Suprapubic skin (tissue), 4 donors: ENCODE results near the gene SREBF1. TPM values are rescaled to one million over a fixed set of nuclear protein-coding genes. Genes with fewer than 3 reads are reported as not detected.

Experiments used
- DNase-seq, 2 donors: peaks; one replicate each; pipeline ENCODE4 v3.0.0-alpha.2; 2019; ENCODE audit warnings: low spot score in 2 of 2
- H3K27ac ChIP-seq: fragments of 200-600 bp; sonication (generic); one replicate; pipeline ENCODE4 v1.5.1; 2019
- H3K27me3 ChIP-seq: fragments of 200-600 bp; sonication (generic); one replicate; pipeline ENCODE4 v1.5.1; 2019
- H3K36me3 ChIP-seq: fragments of 200-600 bp; sonication (generic); one replicate; pipeline ENCODE4 v1.5.1; 2019
- H3K4me1 ChIP-seq: fragments of 200-600 bp; sonication (generic); one replicate; pipeline ENCODE4 v1.5.1; 2019
- H3K4me3 ChIP-seq: fragments of 200-600 bp; sonication (generic); one replicate; pipeline ENCODE4 v1.5.1; 2019; ENCODE audit warnings: mild to moderate bottlenecking
- H3K9me3 ChIP-seq: fragments of 200-600 bp; sonication (generic); one replicate; pipeline ENCODE4 v1.5.1; 2019
- EP300 ChIP-seq: sonication (generic); formaldehyde crosslinking; IDR thresholded peaks from one replicate; pipeline ENCODE4 v1.6.1; 2017; ENCODE audit warnings: antibody characterized with exemption
- POLR2A ChIP-seq, 2 donors: fragments of 450-650 bp; IDR thresholded peaks; one replicate each; pipeline ENCODE4 v1.6.1; 2017; ENCODE audit warnings: antibody characterized with exemption in 2 of 2, mild to moderate bottlenecking in 2 of 2, moderate library complexity in 2 of 2
- POLR2AphosphoS5 ChIP-seq, 3 donors: sonication (generic); formaldehyde crosslinking; IDR thresholded peaks; one replicate each; pipeline ENCODE4 v1.6.1; 2017; ENCODE audit warnings: antibody characterized with exemption in 3 of 3
- WGBS: methylation state at CpG from one replicate; pipeline ENCODE4 v1.1.5; 2018; 5-methylcytosine and 5-hydroxymethylcytosine counted together
- total RNA-seq, 4 donors: library from RNA; depleted of rRNA; stranded (reverse); fragments of >200 nt; gene quantifications; one replicate each; pipeline ENCODE4 v1.1.0, GENCODE V29; 2016
- TF ChIP-seq, protein P1 (sequence below), 2 donors: fragments of 200-600 bp in 1 of 2; fragments of 450-650 bp in 1 of 2; sonication (generic) in 1 of 2; IDR thresholded peaks; one replicate each; pipeline ENCODE4 v1.5.1; 2016 to 2019; ENCODE audit warnings: antibody characterized with exemption in 2 of 2, mild to moderate bottlenecking in 1 of 2, moderate library complexity in 1 of 2

The SREBF1 gene
- total RNA-seq, 4 donors from 2014 or later: 78.1 to 124 (median 91.7) TPM

DNA sequence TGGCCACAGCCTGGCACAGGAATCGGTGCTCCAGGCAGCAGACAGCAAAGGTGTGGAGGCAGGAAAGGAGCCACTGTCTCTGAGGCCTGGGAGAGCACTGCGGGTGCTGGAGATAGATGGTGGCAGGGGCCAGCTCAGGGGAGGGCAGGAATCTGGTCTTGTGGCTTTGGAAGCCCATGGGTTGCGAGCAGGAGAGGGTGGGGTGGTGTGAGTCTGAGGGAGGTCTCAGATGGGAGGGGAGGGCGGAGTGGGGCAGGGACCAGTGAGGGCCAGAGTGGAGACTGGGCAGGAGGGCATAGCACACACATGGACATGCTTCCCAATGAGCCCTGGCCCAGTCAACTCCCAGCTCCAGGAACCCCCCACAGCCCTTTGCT lies 70.1 kb downstream of the SREBF1 start:
- WGBS: 64% methylated on average over 4 of the region's 4 CpGs
- no peak for DNase-seq
- Histone ChIP-seq H3K4me1 (peaks cover 38% of the 10 kb centered on the region), H3K27ac (peak overlapping the region; percentile 32), H3K9me3 (no peaks in the 10 kb centered on the region), H3K36me3 (no peaks in the 10 kb centered on the region), H3K4me3 (no peak overlapping the region), H3K27me3 (no peaks in the 10 kb centered on the region)
- TF ChIP-seq POLR2A (IDR thresholded peaks at IDR 0.05) (no peak), EP300 (no peak), POLR2AphosphoS5 (IDR thresholded peaks at IDR 0.05) (no peak)
- TF ChIP-seq, protein P1, sequence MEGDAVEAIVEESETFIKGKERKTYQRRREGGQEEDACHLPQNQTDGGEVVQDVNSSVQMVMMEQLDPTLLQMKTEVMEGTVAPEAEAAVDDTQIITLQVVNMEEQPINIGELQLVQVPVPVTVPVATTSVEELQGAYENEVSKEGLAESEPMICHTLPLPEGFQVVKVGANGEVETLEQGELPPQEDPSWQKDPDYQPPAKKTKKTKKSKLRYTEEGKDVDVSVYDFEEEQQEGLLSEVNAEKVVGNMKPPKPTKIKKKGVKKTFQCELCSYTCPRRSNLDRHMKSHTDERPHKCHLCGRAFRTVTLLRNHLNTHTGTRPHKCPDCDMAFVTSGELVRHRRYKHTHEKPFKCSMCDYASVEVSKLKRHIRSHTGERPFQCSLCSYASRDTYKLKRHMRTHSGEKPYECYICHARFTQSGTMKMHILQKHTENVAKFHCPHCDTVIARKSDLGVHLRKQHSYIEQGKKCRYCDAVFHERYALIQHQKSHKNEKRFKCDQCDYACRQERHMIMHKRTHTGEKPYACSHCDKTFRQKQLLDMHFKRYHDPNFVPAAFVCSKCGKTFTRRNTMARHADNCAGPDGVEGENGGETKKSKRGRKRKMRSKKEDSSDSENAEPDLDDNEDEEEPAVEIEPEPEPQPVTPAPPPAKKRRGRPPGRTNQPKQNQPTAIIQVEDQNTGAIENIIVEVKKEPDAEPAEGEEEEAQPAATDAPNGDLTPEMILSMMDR (IDR thresholded peaks at IDR 0.05): no peak

DNA sequence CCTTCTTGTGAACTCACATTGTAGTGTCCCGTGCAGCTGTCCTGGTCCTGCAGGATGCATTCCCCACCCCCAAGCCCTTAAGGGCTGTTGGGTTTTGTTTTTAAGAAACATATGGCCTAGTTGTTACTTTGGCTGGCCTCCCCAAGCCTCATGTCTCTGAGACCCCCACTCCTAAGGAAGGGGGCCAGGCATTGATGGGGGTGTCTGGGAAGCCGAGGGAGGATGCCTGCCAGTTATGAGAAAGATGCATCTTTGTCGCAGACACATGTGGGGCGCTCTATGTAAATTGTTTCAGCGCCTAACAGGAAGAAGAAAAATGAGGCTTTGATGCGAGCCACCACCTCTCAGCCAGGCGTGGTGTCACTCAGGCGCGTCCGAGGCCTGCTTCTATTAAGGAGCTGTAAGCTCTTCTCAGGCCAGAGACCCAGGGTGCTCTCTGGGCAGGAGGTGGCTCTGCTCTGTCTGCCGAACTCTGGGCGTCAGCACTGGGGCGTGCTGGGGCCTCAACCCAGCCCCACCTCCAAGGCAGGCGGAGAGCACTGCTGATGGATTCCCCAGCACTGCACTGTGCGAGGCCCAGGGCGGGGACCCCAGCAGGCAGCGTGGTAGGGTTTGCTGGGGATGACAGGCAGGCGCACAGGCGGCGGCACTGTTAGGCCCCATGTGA lies 70.6 kb downstream of the SREBF1 start:
- H3K9me3 ChIP-seq: no peaks in the 10 kb centered on the region
- 41% methylated on average over 14 of the region's 20 CpGs for WGBS
- no peaks in the 10 kb centered on the region for H3K36me3 ChIP-seq
- DNase-seq: no peak
- TF ChIP-seq POLR2AphosphoS5 (IDR thresholded peaks at IDR 0.05) (no peak), EP300 (no peak), POLR2A (IDR thresholded peaks at IDR 0.05) (no peak)
- TF ChIP-seq, protein P1 (IDR thresholded peaks at IDR 0.05): no peak
- H3K27ac ChIP-seq: peak overlapping the region; percentile 32
- H3K27me3 ChIP-seq: no peaks in the 10 kb centered on the region
- no peak overlapping the region for H3K4me3 ChIP-seq
- peaks cover 38% of the 10 kb centered on the region for H3K4me1 ChIP-seq

DNA sequence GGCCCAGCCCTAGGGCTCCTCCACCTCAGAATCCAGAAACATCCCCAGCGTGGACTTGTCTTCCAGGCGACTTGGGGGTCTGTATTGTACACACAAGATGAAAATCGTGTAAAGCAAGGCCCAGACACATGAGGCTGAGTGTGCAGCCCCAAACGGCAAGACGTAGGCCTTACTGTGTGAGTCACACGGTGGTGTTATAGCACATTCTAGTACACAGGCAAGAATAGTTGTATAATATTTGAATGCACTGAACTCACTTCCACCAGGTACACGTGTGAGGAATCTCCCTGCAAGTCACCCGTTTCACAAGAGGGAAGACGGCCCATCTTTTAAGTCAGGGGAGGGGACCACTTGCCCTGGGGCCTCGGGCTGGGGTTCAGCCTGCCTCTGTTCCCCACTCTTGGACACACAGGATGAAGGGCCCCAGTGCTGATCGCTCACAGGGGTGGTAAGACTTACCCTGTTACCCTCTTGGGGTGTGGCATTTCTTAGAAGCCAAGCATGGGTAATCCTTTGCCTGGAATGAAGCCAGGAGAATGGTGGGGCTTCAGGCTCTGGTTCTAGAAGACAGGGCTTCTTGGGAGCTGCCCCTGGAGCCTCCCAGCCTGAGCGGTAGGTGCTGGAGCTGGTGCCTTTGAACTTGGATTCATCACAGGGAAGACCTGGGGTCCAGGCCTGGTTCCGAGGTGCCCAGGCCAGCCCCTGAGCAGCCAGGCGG lies 71.3 kb downstream of the SREBF1 start:
- H3K27ac ChIP-seq: peak overlapping the region; percentile 34
- TF ChIP-seq POLR2A (IDR thresholded peaks at IDR 0.05): no peak
- no peak for TF ChIP-seq EP300
- no peak for TF ChIP-seq POLR2AphosphoS5 (IDR thresholded peaks at IDR 0.05)
- TF ChIP-seq, protein P1 (IDR thresholded peaks at IDR 0.05): no peak
- H3K36me3 ChIP-seq: no peaks in the 10 kb centered on the region
- H3K4me1 ChIP-seq: peaks cover 38% of the 10 kb centered on the region
- no peak overlapping the region for H3K4me3 ChIP-seq
- no peak for DNase-seq
- 72% methylated on average over 5 of the region's 14 CpGs for WGBS
- no peaks in the 10 kb centered on the region for H3K27me3 ChIP-seq
- H3K9me3 ChIP-seq: no peaks in the 10 kb centered on the region

DNA sequence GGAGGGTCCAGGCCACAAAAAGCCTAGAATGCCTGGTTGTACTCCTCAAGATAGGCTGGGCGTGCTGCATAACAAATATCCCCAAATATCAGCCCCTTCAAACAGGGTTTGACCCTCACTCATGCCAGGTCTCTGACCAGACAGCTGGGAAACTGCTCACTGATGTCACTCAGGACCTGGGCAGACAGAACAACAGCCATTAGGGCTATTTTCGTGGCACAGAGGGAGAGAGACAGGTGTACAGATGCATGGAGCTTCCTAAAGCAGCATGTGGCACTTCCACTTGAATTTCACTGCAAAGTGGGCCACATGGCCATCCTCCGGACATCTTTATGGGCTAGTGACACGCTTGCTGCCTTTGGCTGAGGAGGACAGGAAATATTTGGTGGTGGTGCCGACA lies 73.1 kb downstream of the SREBF1 start:
- Histone ChIP-seq H3K27ac (no peak overlapping the region), H3K9me3 (no peaks in the 10 kb centered on the region), H3K4me1 (peaks cover 35% of the 10 kb centered on the region), H3K27me3 (no peaks in the 10 kb centered on the region), H3K4me3 (no peak overlapping the region), H3K36me3 (no peaks in the 10 kb centered on the region)
- 88% methylated on average over 4 of the region's 5 CpGs for WGBS
- TF ChIP-seq EP300 (no peak), POLR2A (IDR thresholded peaks at IDR 0.05) (no peak)
- no peak for DNase-seq

DNA sequence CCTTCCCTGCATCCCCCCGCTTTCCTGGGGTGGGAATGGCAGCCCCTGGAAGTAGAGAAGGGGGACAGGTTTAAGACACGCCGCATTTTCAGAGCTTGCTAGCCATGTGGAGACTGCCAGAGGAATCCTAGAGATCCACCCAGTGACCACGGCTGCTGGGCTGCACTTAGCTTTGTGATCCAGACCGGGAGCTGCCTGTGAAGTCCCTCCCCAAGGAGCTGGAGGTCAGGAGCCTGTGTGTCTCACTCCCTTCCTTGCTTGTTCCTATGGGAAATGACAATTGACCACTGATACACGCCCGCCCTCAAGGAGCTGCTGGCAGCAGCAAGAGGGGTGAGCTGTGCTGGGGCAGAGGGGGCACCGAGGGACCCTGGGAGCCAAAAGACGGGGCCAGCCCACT lies 73.7 kb downstream of the SREBF1 start:
- Histone ChIP-seq H3K36me3 (no peaks in the 10 kb centered on the region), H3K27me3 (no peaks in the 10 kb centered on the region), H3K4me3 (no peak overlapping the region), H3K27ac (no peak overlapping the region), H3K9me3 (no peaks in the 10 kb centered on the region), H3K4me1 (peaks cover 31% of the 10 kb centered on the region)
- 88% methylated on average over 9 of the region's 9 CpGs for whole genome bisulfite sequencing
- TF ChIP-seq POLR2A (IDR thresholded peaks at IDR 0.05): no peak
- TF ChIP-seq EP300: no peak
- DNase-seq: no peak

DNA sequence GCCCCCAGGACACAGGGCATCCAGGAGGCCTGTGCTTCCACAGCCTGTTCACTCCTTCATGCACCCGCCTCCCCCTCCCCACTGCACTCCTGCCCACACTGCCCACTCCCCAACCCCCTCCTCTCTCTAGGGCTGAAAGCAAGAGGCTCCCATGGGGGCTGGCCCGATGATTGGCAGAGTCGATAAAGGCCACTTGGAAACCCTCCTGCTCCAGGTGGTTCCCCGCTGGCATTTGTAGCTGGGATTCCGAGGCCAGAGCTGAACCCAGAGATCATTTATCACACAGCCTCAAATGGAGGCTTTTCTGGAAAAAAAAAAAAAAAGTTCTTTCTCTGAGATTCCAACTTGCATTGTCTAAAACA lies 74.1 kb downstream of the SREBF1 start:
- DNase-seq: no peak
- Histone ChIP-seq H3K27ac (no peak overlapping the region), H3K4me1 (peaks cover 31% of the 10 kb centered on the region), H3K9me3 (no peaks in the 10 kb centered on the region), H3K27me3 (no peaks in the 10 kb centered on the region), H3K36me3 (no peaks in the 10 kb centered on the region), H3K4me3 (no peak overlapping the region)
- TF ChIP-seq, protein P1 (IDR thresholded peaks at IDR 0.05): no peak
- TF ChIP-seq EP300 (no peak), POLR2A (IDR thresholded peaks at IDR 0.05) (no peak), POLR2AphosphoS5 (IDR thresholded peaks at IDR 0.05) (no peak)
- 85% methylated on average over 5 of the region's 5 CpGs for WGBS
